Astrocyte (in vitro differentiated cells and primary cell): ENCODE measurements around the gene SERPINA1.

ENCODE experiments used
- CTCF ChIP-seq: IDR thresholded peaks from 2 replicates; pipeline ENCODE4 v1.5.1; 2011; ENCODE audit warnings: low read depth, mild to moderate bottlenecking, inconsistent platforms, low read length, moderate library complexity; ENCODE audit not compliant: insufficient read depth
- EZH2 ChIP-seq: IDR thresholded peaks from 2 replicates; pipeline ENCODE4 v1.6.1; 2012; ENCODE audit warnings: mild to moderate bottlenecking, low read length, inconsistent platforms; ENCODE audit not compliant: insufficient read depth

DNA sequence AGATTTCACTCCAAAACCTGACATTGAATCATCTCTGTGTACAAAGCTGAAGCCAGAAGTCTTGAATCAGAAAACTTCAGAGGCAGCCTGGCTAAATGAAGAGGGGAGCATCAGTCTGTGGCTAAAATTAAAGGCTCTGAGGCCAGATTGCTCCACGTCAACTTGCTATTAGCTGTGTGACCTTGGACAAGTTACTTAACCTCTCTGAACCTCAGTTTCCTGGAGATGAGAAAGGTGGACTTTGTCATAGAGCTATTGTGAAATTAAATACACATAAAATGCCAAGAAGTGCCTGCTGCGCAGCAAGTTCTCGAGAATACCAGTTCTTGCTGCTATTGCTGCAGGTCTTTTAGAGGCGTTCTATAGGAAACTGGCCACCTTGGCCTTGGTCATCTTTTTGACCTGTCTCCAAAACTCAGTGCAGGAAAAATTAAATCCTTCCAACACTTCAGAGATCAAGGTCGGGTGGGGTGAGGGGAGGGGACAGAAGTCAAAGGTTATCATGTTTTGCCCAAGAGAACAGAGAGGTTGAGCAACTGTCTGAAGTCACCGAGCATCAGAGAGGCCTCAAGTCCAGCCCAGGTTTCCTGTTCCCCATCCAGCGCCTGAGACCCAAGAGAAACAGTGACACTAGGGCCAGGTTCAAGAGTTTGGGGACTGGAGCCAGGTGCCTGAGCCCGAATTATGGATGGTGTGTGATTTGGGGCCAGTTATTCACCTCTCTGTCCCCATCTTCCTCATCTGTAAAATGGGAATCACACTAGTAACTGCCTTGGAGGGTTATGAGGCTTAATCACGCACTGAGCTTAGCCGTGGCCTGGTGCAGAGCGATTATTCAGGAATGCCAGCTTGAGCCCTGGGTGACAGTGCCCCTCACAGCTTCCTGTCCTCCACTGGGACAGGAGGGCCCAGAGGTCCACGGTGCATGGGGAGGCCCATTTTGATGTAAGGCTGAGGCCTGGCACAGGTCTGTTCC is 1.1 kb downstream of the SERPINA1 start:
- TF ChIP-seq CTCF: no peak
- TF ChIP-seq EZH2: no peak
